Measurements from ENCODE around the gene AMDHD2.

Gene AMDHD2

GRCh38 chr16:2496223-2497115 lies 23.7 kb upstream of the AMDHD2 start:
- no peaks in the 10 kb centered on the region for H4K20me1 ChIP-seq (ENCODE audit: insufficient read depth, low read length)
- no peak overlapping the region for H3K9ac ChIP-seq (ENCODE audit: low read length)
- no peaks in the 10 kb centered on the region for H3K36me3 ChIP-seq (replicated peaks; ENCODE audit: insufficient read depth, low read length)
- no peaks in the 10 kb centered on the region for H3K79me2 ChIP-seq (ENCODE audit: low read length)
- no peaks in the 10 kb centered on the region for H3K9me2 ChIP-seq (replicated peaks; ENCODE audit: insufficient read depth, low read length)
- no peaks in the 10 kb centered on the region for H3K9me3 ChIP-seq (replicated peaks; ENCODE audit: insufficient read depth, low read length)
- no peak overlapping the region for H3K27ac ChIP-seq (ENCODE audit: low read length)
- no peak for TF ChIP-seq CTCF (IDR thresholded peaks at IDR 0.05; ENCODE audit: low read length)
- H3F3A ChIP-seq (ENCODE audit: insufficient read depth, low read length) = no peaks in the 10 kb centered on the region
- H3K4me1 ChIP-seq (ENCODE audit: low read length) = 0 out of 2 replicates have a peak, but pooled peaks cover 2% of the 10 kb centered on the region
- no peak overlapping the region for H3K4me3 ChIP-seq (ENCODE audit: low read length)
- H2AFZ ChIP-seq (ENCODE audit: low read length) = no peak overlapping the region
- no peaks in the 10 kb centered on the region for H3K27me3 ChIP-seq (replicated peaks; ENCODE audit: insufficient read depth, low read length)
- no peak for DNase-seq
- no peak overlapping the region for H3K4me2 ChIP-seq (ENCODE audit: low read depth, low read length)

- no peak for DNase-seq
- Histone ChIP-seq H3K27me3 (replicated peaks; ENCODE audit: insufficient read depth, low read length) (no peaks in the 10 kb centered on the region), H2AFZ (ENCODE audit: low read length) (no peak overlapping the region), H4K20me1 (ENCODE audit: insufficient read depth, low read length) (no peaks in the 10 kb centered on the region), H3K4me2 (ENCODE audit: low read depth, low read length) (no peak overlapping the region), H3K9me2 (replicated peaks; ENCODE audit: insufficient read depth, low read length) (no peaks in the 10 kb centered on the region), H3K4me1 (ENCODE audit: low read length) (0 out of 2 replicates have a peak, but pooled peaks cover 2% of the 10 kb centered on the region), H3K79me2 (ENCODE audit: low read length) (no peaks in the 10 kb centered on the region), H3K27ac (ENCODE audit: low read length) (no peak overlapping the region), H3K9ac (ENCODE audit: low read length) (no peak overlapping the region), H3F3A (ENCODE audit: insufficient read depth, low read length) (no peaks in the 10 kb centered on the region), H3K4me3 (ENCODE audit: low read length) (no peak overlapping the region), H3K36me3 (replicated peaks; ENCODE audit: insufficient read depth, low read length) (no peaks in the 10 kb centered on the region), H3K9me3 (replicated peaks; ENCODE audit: insufficient read depth, low read length) (no peaks in the 10 kb centered on the region)
- TF ChIP-seq CTCF (IDR thresholded peaks at IDR 0.05; ENCODE audit: low read length) (no peak), EZH2phosphoT487 (IDR thresholded peaks at IDR 0.05; ENCODE audit: low read length) (no peak), EZH2 (optimal IDR thresholded peaks at IDR 0.05; ENCODE audit: low read depth, low read length) (no peak)
Observed at GRCh38 chr16:2497116-2497630, 23.0 kb upstream of the AMDHD2 start.

- Histone ChIP-seq H3K9ac (ENCODE audit: low read length) (no peak overlapping the region), H3K36me3 (replicated peaks; ENCODE audit: insufficient read depth, low read length) (no peaks in the 10 kb centered on the region), H3K4me2 (ENCODE audit: low read depth, low read length) (no peak overlapping the region), H3K4me3 (ENCODE audit: low read length) (no peak overlapping the region), H4K20me1 (ENCODE audit: insufficient read depth, low read length) (no peaks in the 10 kb centered on the region), H3K9me2 (replicated peaks; ENCODE audit: insufficient read depth, low read length) (no peaks in the 10 kb centered on the region), H3F3A (ENCODE audit: insufficient read depth, low read length) (no peaks in the 10 kb centered on the region), H3K27me3 (replicated peaks; ENCODE audit: insufficient read depth, low read length) (no peaks in the 10 kb centered on the region), H3K4me1 (ENCODE audit: low read length) (0 out of 2 replicates have a peak, but pooled peaks cover 2% of the 10 kb centered on the region), H2AFZ (ENCODE audit: low read length) (no peak overlapping the region), H3K9me3 (replicated peaks; ENCODE audit: insufficient read depth, low read length) (no peaks in the 10 kb centered on the region), H3K79me2 (ENCODE audit: low read length) (no peaks in the 10 kb centered on the region), H3K27ac (ENCODE audit: low read length) (no peak overlapping the region)
- no peak for DNase-seq
- TF ChIP-seq EZH2phosphoT487 (IDR thresholded peaks at IDR 0.05; ENCODE audit: low read length) (no peak), EZH2 (optimal IDR thresholded peaks at IDR 0.05; ENCODE audit: low read depth, low read length) (no peak), CTCF (IDR thresholded peaks at IDR 0.05; ENCODE audit: low read length) (no peak)
Observed at GRCh38 chr16:2497695-2498484, 22.3 kb upstream of the AMDHD2 start.

Data from MM.1S (cell line).